ENCODE measurements around the gene RBMS2.

DNA sequence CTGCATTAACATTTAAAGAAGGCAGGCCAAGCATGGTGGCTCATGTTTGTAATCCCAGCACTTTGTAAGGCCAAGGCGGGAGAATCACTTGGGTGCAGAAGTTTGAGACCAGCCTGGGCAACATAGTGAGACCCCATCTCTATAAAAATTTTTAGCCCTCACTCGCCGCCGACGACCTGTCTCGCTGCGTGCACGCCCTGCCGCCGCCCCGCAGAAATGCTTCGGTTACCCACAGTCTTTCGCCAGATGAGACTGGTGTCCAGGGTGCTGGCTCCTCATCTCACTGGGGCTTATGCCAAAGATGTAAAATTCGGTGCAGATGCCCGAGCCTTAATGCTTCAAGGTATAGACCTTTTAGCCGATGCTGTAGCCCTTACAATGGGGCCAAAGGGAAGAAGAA lies 10.8 kb upstream of the RBMS2 start:
- TF ChIP-seq POLR2AphosphoS5 (IDR thresholded peaks at IDR 0.05; ENCODE audit: borderline replicate concordance, low read depth, low read length) (no peak), EZH2 (IDR thresholded peaks at IDR 0.05) (no peak), FOXP2 (optimal IDR thresholded peaks at IDR 0.05; ENCODE audit: control extremely low read depth, extremely low read length, insufficient read depth) (no peak)
